ENCODE results near the gene EIF4G3.

DNA sequence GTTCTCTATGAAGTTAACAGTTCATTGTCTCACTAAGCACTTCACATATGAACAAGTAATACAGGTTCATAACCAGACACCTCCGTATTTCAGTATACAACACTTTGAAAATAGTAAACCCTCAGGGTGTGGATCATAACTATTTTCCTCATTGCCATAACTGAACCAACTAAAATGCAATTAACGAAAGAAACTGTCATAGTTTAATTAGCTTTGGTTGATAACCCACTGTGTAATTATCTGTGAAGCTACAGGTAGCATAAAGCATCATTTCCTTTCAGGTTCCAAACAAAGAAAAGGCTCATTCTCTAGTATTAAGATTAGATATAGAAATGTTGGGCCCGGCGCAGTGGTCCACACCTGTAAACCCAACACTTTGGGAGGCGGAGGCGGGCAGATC lies 58.5 kb downstream of the EIF4G3 start:
- TF ChIP-seq, protein P1, sequence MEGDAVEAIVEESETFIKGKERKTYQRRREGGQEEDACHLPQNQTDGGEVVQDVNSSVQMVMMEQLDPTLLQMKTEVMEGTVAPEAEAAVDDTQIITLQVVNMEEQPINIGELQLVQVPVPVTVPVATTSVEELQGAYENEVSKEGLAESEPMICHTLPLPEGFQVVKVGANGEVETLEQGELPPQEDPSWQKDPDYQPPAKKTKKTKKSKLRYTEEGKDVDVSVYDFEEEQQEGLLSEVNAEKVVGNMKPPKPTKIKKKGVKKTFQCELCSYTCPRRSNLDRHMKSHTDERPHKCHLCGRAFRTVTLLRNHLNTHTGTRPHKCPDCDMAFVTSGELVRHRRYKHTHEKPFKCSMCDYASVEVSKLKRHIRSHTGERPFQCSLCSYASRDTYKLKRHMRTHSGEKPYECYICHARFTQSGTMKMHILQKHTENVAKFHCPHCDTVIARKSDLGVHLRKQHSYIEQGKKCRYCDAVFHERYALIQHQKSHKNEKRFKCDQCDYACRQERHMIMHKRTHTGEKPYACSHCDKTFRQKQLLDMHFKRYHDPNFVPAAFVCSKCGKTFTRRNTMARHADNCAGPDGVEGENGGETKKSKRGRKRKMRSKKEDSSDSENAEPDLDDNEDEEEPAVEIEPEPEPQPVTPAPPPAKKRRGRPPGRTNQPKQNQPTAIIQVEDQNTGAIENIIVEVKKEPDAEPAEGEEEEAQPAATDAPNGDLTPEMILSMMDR (IDR thresholded peaks at IDR 0.05 in 4 of 5, conservative IDR thresholded peaks at IDR 0.05 in 1 of 5): no peak
- no peak for TF ChIP-seq POLR2A (IDR thresholded peaks at IDR 0.05)

Measured in gastrocnemius medialis (tissue), 4 donors.